HEK293 (cell line): ENCODE data around the gene NUFIP1.
A peak's percentile ranks its signal among the peaks of the same experiment; 100 is the strongest.

Experiments used
- HOXC10 ChIP-seq: sonication (generic); formaldehyde crosslinking; IDR thresholded peaks from 2 replicates; pipeline ENCODE4 v1.8.1; 2023; ENCODE audit warnings: mild to moderate bottlenecking, missing genetic modification reagents
- IKZF3 ChIP-seq: fragments of 450-650 bp; IDR thresholded peaks from 2 replicates; pipeline ENCODE4 v1.5.0; 2018; ENCODE audit warnings: missing biosample characterization, mild to moderate bottlenecking, missing genetic modification characterization, moderate library complexity
- KLF8 ChIP-seq: fragments of 450-650 bp; formaldehyde crosslinking; IDR thresholded peaks from 2 replicates; pipeline ENCODE4 v1.5.1; 2016; ENCODE audit warnings: missing biosample characterization, missing genetic modification characterization
- PRDM2 ChIP-seq: fragments of 450-650 bp; formaldehyde crosslinking; IDR thresholded peaks from 2 replicates; pipeline ENCODE4 v1.5.1; 2016; ENCODE audit warnings: missing biosample characterization, missing genetic modification characterization, borderline replicate concordance
- PRDM6 ChIP-seq: fragments of 450-650 bp; formaldehyde crosslinking; IDR thresholded peaks from 2 replicates; pipeline ENCODE4 v1.5.1; 2017; ENCODE audit warnings: missing biosample characterization, missing genetic modification characterization
- SALL2 ChIP-seq: fragments of 450-650 bp; formaldehyde crosslinking; IDR thresholded peaks from 2 replicates; pipeline ENCODE4 v1.5.0; 2017; ENCODE audit warnings: missing biosample characterization, mild to moderate bottlenecking, missing genetic modification characterization, borderline replicate concordance
- YY1 ChIP-seq: fragments of 450-650 bp; formaldehyde crosslinking; IDR thresholded peaks from 2 replicates; pipeline ENCODE4 v1.5.1; 2018; ENCODE audit warnings: missing biosample characterization, missing genetic modification characterization
- ZBTB20 ChIP-seq: fragments of 450-650 bp; formaldehyde crosslinking; IDR thresholded peaks from 2 replicates; pipeline ENCODE4 v1.5.1; 2016; ENCODE audit warnings: missing biosample characterization, missing genetic modification characterization
- ZBTB8A ChIP-seq: fragments of 450-650 bp; formaldehyde crosslinking; IDR thresholded peaks from 2 replicates; pipeline ENCODE4 v1.5.1; 2016; ENCODE audit warnings: missing biosample characterization, missing genetic modification characterization
- ZNF112 ChIP-seq: fragments of 450-650 bp; formaldehyde crosslinking; IDR thresholded peaks from 2 replicates; pipeline ENCODE4 v1.5.0; 2017; ENCODE audit warnings: missing biosample characterization, missing genetic modification characterization
- ZNF133 ChIP-seq: fragments of 450-650 bp; formaldehyde crosslinking; IDR thresholded peaks from 2 replicates; pipeline ENCODE4 v1.5.1; 2016; ENCODE audit warnings: missing biosample characterization, missing genetic modification characterization
- ZNF138 ChIP-seq: fragments of 450-650 bp; formaldehyde crosslinking; IDR thresholded peaks from 2 replicates; pipeline ENCODE4 v1.5.1; 2016; ENCODE audit warnings: missing biosample characterization, missing genetic modification characterization, borderline replicate concordance
- ZNF202 ChIP-seq: fragments of 450-650 bp; formaldehyde crosslinking; IDR thresholded peaks from 2 replicates; pipeline ENCODE4 v1.5.1; 2016; ENCODE audit warnings: missing biosample characterization, missing genetic modification characterization, borderline replicate concordance
- ZNF239 ChIP-seq: fragments of 450-650 bp; formaldehyde crosslinking; IDR thresholded peaks from 2 replicates; pipeline ENCODE4 v1.5.1; 2016; ENCODE audit warnings: missing biosample characterization, missing genetic modification characterization
- ZNF324 ChIP-seq: fragments of 450-650 bp; formaldehyde crosslinking; IDR thresholded peaks from 2 replicates; pipeline ENCODE4 v1.5.1; 2016; ENCODE audit warnings: missing biosample characterization, missing genetic modification characterization
- ZNF404 ChIP-seq: fragments of 450-650 bp; formaldehyde crosslinking; IDR thresholded peaks from 2 replicates; pipeline ENCODE4 v1.5.1; 2017; ENCODE audit warnings: missing biosample characterization, missing genetic modification characterization
- ZNF423 ChIP-seq: fragments of 450-650 bp; formaldehyde crosslinking; IDR thresholded peaks from 2 replicates; pipeline ENCODE4 v1.5.1; 2016; ENCODE audit warnings: missing biosample characterization, missing genetic modification characterization
- ZNF48 ChIP-seq: fragments of 450-650 bp; formaldehyde crosslinking; IDR thresholded peaks from 2 replicates; pipeline ENCODE4 v1.5.1; 2016; ENCODE audit warnings: missing biosample characterization, missing genetic modification characterization
- ZNF530 ChIP-seq: fragments of 450-650 bp; formaldehyde crosslinking; IDR thresholded peaks from 2 replicates; pipeline ENCODE4 v1.5.1; 2016; ENCODE audit warnings: low read depth, missing biosample characterization, missing genetic modification characterization
- ZNF571 ChIP-seq: fragments of 450-650 bp; formaldehyde crosslinking; IDR thresholded peaks from 2 replicates; pipeline ENCODE4 v1.5.0; 2017; ENCODE audit warnings: missing biosample characterization, missing genetic modification characterization
- ZNF585B ChIP-seq: fragments of 450-650 bp; formaldehyde crosslinking; IDR thresholded peaks from 2 replicates; pipeline ENCODE4 v1.5.1; 2016; ENCODE audit warnings: missing biosample characterization, missing genetic modification characterization
- ZNF629 ChIP-seq: fragments of 450-650 bp; formaldehyde crosslinking; IDR thresholded peaks from 2 replicates; pipeline ENCODE4 v1.5.1; 2017; ENCODE audit warnings: missing biosample characterization, missing genetic modification characterization
- ZNF707 ChIP-seq: fragments of 450-650 bp; formaldehyde crosslinking; IDR thresholded peaks from 2 replicates; pipeline ENCODE4 v1.5.1; 2016; ENCODE audit warnings: missing biosample characterization, missing genetic modification characterization
- ZNF747 ChIP-seq: fragments of 450-650 bp; formaldehyde crosslinking; IDR thresholded peaks from 2 replicates; pipeline ENCODE4 v1.5.1; 2016; ENCODE audit warnings: missing biosample characterization, missing genetic modification characterization
- ZNF76 ChIP-seq: fragments of 450-650 bp; formaldehyde crosslinking; IDR thresholded peaks from 2 replicates; pipeline ENCODE4; 2016; ENCODE audit warnings: low read depth, missing biosample characterization, missing genetic modification characterization, borderline replicate concordance
- ZNF768 ChIP-seq: fragments of 450-650 bp; formaldehyde crosslinking; IDR thresholded peaks from 2 replicates; pipeline ENCODE4 v1.5.1; 2018; ENCODE audit warnings: missing biosample characterization, mild to moderate bottlenecking, missing genetic modification characterization
- ZNF837 ChIP-seq: fragments of 450-650 bp; formaldehyde crosslinking; IDR thresholded peaks from 2 replicates; pipeline ENCODE4 v1.5.1; 2016; ENCODE audit warnings: missing biosample characterization, missing genetic modification characterization
- ZSCAN30 ChIP-seq: fragments of 450-650 bp; IDR thresholded peaks from 2 replicates; pipeline ENCODE4 v1.5.1; 2018; ENCODE audit warnings: missing biosample characterization, mild to moderate bottlenecking, missing genetic modification characterization, moderate library complexity
- TF ChIP-seq, protein P1 (sequence below): fragments of 450-650 bp; formaldehyde crosslinking; IDR thresholded peaks from 2 replicates; pipeline ENCODE4 v1.5.1; 2017; ENCODE audit warnings: missing biosample characterization, mild to moderate bottlenecking, missing genetic modification characterization, moderate library complexity
- TF ChIP-seq, protein P2 (sequence below): fragments of 450-650 bp; formaldehyde crosslinking; IDR thresholded peaks from 2 replicates; pipeline ENCODE4 v1.5.0; 2017; ENCODE audit warnings: missing biosample characterization, missing genetic modification characterization, borderline replicate concordance

The NUFIP1 gene

DNA sequence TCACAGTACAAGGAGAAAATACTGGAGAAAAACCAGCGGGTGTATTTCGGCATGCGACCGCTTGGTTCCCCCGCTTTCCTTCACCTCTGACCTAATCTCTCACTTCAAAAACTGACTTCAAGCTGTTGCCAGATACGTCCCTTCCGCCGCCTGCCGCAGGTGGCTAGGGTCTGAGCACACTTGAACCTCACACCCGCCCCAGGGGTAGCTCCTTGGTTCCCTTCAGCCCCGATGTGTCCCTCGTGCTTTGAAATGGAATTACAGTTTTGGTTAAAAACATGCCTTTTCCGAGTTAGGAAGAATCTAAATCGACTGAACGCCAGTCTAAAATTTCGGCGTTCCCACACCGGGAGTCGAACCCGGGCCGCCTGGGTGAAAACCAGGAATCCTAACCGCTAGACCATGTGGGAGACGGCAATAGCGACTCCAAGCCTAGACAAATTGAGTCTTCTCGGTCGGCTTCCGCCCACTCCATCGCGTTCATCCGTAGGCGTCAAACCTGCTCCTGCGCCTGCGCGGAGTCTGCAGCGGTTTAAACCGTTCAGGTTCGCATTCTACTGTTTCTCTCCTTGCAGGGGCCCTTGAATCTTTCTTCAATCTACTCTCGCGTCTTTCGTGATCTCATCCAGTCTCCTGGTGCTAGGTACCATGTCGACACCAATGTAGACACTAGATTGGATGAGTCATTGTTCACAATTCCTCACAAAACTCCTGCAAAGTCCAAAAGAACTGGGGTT lies 71.5 kb downstream of the NUFIP1 start (continued):
- TF ChIP-seq, protein P1, sequence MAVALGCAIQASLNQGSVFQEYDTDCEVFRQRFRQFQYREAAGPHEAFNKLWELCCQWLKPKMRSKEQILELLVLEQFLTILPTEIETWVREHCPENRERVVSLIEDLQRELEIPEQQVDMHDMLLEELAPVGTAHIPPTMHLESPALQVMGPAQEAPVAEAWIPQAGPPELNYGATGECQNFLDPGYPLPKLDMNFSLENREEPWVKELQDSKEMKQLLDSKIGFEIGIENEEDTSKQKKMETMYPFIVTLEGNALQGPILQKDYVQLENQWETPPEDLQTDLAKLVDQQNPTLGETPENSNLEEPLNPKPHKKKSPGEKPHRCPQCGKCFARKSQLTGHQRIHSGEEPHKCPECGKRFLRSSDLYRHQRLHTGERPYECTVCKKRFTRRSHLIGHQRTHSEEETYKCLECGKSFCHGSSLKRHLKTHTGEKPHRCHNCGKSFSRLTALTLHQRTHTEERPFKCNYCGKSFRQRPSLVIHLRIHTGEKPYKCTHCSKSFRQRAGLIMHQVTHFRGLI (tag by site-specific recombination): peak; percentile 47; the same call in 1 of the 2 replicates
- TF ChIP-seq ZNF138 (tag by site-specific recombination) (no peak), ZNF768 (tag by site-specific recombination) (no peak), ZNF202 (tag by site-specific recombination) (no peak), ZNF707 (tag by site-specific recombination) (no peak), ZNF837 (tag by site-specific recombination) (no peak), ZNF629 (tag by site-specific recombination) (peak; percentile 91), ZNF747 (tag by site-specific recombination) (no peak), HOXC10 (CRISPR knock-in tag) (no peak), ZNF404 (tag by site-specific recombination) (no peak), ZNF76 (tag by site-specific recombination) (peak; percentile 45; the same call in 1 of the 2 replicates), ZSCAN30 (tag by site-specific recombination) (peak; percentile 82), PRDM2 (tag by site-specific recombination) (no peak), ZNF324 (tag by site-specific recombination) (peak; percentile 95), ZNF48 (tag by site-specific recombination) (no peak), ZNF530 (tag by site-specific recombination) (no peak), ZNF239 (tag by site-specific recombination) (no peak), YY1 (tag by site-specific recombination) (peak; percentile 73), ZNF423 (tag by site-specific recombination) (no peak), ZNF112 (tag by site-specific recombination) (no peak), ZNF585B (tag by site-specific recombination) (no peak), ZNF571 (no peak), IKZF3 (tag by site-specific recombination) (peak; percentile 96), PRDM6 (tag by site-specific recombination) (peak; percentile 22; the same call in 1 of the 2 replicates), KLF8 (tag by site-specific recombination) (peak; percentile 77), SALL2 (no peak), ZBTB8A (tag by site-specific recombination) (peak; percentile 79), ZNF133 (no peak), ZBTB20 (tag by site-specific recombination) (peak; percentile 76; the same call in 1 of the 2 replicates)
- TF ChIP-seq, protein P2, sequence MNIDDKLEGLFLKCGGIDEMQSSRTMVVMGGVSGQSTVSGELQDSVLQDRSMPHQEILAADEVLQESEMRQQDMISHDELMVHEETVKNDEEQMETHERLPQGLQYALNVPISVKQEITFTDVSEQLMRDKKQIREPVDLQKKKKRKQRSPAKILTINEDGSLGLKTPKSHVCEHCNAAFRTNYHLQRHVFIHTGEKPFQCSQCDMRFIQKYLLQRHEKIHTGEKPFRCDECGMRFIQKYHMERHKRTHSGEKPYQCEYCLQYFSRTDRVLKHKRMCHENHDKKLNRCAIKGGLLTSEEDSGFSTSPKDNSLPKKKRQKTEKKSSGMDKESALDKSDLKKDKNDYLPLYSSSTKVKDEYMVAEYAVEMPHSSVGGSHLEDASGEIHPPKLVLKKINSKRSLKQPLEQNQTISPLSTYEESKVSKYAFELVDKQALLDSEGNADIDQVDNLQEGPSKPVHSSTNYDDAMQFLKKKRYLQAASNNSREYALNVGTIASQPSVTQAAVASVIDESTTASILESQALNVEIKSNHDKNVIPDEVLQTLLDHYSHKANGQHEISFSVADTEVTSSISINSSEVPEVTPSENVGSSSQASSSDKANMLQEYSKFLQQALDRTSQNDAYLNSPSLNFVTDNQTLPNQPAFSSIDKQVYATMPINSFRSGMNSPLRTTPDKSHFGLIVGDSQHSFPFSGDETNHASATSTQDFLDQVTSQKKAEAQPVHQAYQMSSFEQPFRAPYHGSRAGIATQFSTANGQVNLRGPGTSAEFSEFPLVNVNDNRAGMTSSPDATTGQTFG (tag by site-specific recombination): 0 out of 2 replicates have a peak, but pooled peaks have one; percentile 74
